ENCODE results near the gene EHD4.

EHD4 gene

DNA sequence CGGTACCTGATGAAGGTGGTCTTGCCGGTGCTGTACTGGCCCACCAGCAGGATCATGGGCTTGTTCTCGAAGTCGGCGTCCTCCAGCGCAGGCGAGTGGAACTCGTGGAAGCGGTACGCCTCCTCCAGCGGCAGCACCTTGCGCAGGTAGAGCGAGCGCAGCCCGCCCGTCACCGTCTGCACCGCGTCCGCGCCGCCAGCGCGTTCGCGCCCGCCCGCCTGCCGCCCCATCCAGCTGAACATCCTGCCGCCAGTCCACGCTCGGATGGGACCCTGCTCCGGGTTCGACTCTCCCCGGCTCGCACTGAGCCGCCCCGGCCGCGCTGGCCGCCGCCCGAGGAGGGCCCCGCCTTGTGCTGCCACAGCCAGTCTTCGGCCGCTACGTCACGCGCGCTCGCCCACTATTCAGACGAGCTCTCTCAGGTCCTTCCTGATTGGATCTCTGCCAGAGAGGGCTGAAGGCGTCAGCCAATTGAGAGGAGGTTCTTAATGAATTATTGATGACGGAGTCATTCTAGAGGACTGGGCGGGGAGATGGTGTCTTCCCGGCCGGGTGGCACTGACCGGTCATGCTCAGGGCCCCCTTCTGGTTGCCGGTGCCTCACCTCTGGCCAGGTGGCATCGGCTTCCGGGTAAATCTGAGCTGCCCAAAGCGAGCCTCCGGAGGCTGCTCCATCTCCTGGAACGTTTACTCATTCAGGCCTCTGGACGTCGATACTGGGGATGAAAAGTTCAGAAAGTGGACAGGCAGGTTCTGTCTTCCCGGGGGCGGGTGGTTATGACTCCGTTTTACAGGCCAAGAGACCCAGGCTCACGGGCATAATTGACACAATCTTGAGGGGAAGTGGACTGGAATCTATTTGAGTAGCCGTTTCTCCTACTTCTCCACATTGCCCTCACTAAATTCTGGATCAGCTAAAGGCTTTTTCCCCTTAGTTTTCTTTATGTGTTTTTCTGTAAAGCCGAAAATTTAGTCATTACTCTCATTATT lies at the start of gene EHD4:
EHD4 (minus strand) TSS at position 305 of the 990 bp plus-strand sequence; CDS start at position 242, 63 bp downstream.
- DNase-seq, result peak; percentile 41 to 97 (median 88)

GRCh38 chr15:42021593-42021992 lies 49.2 kb upstream of the EHD4 start:
- no peak for DNase-seq

GRCh38 chr15:42020713-42021273 lies 48.4 kb upstream of the EHD4 start, which contains the start of gene PLA2G4E:
PLA2G4E (minus strand) TSS chr15:42021042; CDS start chr15:42021030, 12 bp downstream.
- DNase-seq, result no peak

DNA sequence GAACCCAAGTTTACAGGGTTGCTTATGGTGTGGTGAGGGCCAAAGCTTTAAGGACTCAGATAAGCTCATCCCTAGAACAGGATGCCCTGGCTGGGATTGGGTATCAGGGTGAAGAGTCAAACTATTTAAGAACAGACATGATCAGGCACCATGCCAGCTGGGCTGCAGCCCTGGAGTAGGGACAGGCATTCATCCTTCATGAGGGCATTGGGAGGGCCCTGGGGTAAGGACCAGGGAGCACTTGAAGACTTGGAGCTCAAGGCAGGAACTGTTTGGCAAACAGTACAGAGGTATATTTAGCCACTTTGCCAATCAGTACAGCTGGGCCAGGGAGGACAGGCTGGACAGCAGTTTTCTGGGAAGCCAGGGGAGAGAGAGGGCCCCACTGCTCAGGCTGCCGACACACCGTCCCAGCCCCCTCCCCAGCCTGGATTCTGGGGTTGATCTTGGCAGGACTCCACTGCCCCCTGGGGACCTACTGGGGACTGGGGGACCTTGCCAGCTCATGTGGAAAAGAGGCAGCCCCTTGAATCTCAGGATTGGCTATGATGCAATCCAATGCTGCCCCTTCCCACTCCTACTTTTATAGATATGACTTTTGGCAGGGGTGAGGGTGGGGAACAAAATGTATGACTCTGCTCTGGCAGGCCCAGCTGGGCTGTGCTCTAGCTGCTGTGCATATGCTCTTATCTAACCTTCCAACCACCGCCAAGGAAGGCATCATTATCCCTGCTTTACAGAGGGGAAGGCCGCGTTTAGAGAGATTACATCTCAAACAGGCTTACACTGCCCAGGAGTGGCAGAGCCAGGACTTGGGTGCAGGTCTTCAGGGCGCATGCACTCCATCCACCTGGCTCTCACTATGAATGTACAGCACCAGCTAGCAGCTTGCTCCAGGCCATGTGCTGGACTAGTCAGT lies 46.2 kb upstream of the EHD4 start:
- no peak for DNase-seq

- no peak for DNase-seq
These were observed 44.6 kb upstream of the EHD4 start for GRCh38 chr15:42016971-42017370.

DNA sequence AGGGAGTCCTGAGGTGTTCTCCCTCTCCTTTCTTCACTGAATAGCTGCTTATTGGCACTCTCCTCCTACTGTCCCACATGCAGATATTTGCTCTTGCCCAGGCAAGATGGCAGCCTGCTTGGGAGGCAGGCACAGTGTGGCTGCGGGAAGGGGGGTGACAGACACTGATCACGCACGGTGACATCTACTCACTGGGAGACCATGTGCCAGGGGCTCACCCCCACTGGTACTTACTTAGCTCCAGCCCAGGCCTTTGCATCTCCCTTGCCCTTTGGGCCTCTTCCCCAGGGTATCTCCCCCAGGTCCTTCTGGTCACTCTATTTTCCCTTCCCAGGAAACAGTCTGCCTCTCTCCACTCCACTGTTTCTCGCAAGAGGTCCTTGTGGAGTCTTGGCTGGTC lies 42.0 kb upstream of the EHD4 start:
- DNase-seq, result no peak

DNA sequence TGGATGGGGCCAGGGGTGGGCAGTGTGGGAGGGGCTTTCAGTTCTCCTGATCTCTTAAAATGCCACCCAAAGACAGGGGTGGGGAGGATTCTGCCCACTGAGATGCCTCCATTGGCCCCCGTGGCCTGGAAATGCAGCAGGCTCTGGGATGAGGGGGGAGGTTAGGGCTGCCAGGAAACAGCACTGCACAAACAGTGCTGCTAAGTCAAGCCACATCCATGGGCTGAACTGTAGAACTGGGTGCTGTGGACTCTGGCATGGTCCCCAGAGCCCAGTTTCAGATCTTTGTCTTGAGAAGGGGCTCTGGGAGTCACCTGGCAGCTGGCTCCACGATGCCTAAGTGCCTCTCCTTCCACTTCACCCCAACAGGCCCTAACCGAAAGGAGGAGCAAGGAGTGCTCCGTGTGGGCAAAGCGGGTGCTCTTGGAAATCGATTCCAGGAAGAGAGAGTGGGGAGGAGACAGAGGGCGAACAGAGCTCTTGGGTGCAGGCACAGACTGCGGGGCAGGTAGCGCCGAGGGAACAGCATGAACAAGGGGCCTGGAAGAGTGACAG lies 40.6 kb upstream of the EHD4 start:
- no peak for DNase-seq

DNA sequence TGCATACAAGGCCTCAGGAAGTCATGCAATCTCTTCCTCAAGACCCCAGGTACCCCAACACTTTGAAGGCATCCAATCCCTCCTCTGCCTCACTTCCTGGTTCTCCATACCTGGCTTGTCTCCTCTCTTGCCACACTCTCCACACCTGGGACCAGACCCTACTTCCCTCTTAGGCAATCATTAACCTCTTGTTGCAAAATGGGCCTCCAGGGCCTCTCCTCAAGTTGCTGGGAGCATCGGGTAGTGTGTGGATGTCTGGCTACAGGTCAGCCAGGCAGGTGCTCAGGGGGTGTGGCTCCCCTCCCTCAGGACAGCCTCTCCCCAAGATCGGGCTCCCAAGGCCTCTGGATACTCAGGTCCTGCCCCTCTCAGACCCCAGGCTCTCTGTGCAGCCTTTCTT lies 39.9 kb upstream of the EHD4 start:
- no peak for DNase-seq

- DNase-seq, result no peak
These were observed 38.7 kb upstream of the EHD4 start for GRCh38 chr15:42011074-42011473.

DNA sequence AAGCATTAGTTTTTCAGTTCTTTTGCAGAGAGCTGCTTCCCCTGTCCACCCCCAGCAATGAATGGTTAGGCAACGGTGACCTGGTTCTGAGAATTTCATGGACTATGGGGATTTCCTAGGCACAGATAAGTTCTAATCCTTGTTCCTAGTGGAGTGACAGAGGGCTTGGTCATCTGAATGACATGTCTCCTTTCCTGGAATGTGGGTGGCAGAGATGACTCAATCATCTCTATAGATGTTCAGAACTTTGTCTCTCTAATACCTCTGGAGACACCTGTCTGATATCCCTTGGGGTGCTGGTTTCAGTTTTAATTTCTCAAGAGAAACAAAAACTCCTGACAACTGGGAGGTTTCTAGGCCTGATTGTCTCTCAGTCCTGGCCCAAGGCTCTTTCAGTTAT lies 38.1 kb upstream of the EHD4 start:
- DNase-seq, result no peak

DNA sequence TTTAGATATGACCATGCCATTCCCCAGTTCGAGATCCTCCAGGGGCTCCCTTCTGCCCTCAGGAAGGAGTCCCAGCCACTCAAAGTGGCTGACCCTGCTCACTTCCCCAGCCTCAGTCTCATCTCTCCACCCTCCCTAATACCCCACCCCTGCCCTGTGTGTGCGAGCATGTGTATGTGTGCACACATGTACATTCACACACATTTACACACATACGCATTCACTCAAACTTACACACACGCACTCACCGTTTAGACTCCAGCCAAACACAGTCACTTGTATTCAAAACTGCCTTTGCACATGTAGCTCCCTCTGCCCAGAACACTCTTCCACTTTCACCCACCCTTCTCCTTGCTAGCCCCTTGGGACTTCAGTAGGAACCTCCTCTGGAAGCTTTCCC lies 37.1 kb upstream of the EHD4 start:
- no peak for DNase-seq

DNA sequence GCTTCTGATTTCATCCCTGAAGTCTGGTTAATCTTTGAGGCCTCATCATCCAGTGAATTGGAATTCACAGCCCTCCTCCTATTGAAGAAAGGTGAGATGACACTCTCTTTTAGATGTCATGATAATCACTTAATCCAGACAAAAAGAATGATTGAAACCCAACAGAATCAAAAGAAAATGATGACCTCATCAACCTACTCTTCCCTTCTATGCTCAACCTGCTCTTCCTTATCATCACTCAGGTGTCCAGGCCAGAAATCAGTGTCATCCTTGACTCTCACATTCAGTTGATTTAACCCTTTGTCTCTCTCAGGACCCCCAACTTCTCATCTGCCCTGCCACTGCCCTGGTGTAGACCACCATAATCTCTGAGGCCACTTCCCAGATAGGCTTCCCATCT lies 36.7 kb upstream of the EHD4 start:
- DNase-seq, result no peak

GRCh38 chr15:42007386-42007785 lies 35.0 kb upstream of the EHD4 start:
- no peak for DNase-seq

DNA sequence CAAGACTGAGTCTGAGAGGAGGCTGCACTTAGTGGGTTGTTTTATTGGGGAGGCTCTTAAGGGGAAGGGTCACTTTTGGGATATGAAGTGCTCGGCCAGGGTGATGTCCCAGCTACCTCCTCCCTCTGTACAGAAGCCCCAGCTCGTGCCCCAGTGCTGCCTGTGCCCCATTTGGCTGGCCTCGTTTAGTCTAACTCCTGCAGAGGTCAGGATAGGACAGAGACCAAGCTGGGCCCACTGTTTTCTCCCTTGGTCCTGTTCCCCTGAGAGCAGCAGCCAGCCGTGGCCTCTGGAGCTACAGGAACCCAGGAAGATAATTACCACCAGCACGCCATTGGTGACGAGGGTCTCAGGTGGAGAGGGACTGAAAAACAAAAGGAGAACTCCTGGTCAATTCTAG lies 30.0 kb upstream of the EHD4 start:
- DNase-seq, result no peak

DNA sequence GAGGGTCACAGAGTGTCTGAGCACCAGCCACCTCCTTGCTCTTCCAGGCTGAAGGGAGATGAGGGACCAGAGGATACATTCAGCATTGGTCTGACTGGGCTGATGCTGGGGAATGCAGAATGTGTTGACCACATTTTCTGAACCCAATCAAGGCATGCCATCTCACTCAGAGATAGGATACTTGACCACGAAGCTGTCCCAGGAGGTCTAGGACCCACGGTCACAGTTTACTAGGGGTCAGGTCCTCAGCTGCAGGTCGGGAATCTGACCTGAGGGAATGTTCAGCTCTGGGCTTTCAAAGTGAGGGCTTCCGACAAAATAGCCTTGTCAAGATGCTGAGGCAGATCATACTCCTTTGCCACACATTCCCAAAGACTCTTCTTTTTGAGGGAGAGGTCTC lies 28.9 kb upstream of the EHD4 start:
- DNase-seq, result no peak

DNA sequence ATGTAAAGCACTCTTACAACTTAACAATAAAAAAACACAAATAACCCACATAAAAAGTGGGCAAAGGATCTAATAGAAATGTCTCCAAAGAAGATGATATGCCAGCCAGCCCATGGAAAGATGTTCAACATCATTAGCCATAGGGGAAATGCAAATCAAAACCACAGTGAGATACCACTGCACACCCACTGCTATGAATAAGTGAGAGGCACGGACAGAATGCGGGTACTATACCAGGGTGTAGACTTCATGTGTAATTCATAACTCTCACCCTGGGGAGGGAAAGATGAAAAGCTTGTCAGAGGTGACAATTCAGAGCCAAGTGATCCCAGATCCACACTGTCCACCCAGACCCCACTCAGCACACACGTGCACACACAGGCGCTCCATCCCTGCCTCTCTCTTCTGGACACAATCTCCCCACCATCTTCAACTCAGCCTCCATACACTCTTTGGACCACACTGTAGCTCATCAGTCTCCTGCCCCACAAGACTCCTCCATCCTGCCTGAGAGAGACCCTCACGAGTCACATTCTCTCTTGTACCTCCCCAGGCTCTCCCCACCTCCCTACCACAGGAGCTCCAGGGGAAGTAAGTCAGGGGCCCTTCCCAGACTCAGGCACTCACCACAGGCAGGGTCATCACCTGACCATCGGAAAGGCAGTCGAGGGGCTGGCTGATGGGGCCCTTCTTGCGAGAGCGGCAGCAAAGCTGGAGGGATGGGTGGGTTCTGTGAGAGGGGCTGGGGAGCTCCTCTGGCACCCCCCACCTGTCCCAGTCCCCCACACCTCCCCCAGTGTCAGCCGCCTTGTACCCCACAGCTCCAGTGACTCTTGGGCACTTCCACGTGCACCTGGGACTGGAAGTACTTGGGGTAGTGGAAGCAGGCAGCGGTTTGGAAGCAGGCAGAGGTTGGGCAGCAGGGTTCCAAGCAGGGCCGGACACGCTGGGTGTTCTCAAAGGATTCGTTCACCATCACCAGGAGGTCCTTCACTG lies 27.2 kb upstream of the EHD4 start:
- no peak for DNase-seq

DNA sequence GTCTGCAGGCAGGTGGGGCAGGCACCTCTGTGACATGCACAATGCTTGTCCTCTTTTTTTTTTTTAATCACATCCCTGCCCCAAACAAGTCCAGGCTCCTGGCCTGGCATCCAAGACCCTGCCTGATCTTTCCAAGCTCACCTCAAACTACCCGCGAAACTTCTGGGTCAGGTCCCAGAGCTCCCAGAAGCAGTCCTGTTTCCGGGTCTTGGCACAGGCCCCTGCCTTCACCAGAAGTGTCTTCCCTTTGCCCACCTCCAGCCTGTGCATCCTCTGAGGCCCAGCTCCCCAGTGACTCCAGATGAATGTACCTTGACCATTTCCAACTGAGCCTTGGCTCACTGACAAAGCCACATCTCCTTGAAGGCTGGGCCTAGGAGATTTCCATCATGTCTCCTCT lies 25.5 kb upstream of the EHD4 start:
- DNase-seq, result no peak

DNA sequence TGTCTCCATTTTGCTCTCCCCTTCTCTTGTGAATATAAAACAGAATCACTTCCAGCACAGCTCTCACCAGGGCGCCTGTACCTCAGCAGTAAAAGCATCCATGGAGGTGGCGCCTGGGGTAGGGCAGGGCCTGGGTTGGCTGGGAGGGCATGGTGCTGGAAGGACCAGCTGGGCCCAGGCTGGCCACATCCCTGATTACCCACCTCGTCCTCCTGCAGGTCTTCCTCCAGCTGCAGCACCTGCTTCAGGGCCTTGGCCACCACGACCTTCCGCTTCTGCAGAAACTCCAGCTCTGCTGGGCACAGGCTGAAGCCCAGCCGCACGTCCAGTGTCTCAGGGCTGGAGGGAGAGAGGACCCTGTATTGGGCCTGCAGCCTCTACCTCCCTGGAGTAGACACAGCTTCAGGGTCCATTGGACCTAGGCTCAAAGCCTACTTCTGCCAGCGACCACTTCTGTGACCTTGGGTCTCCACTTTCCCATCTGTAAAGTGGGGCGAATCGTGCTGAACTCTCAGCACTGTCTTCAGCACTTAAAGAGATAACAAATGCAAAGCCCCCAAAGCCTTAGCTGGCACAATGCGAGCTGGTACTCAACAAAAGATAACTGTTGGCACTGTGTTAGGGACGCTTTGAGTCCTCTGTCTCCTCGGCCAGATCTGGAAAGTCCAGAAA lies 24.7 kb upstream of the EHD4 start:
- DNase-seq, result no peak

DNA sequence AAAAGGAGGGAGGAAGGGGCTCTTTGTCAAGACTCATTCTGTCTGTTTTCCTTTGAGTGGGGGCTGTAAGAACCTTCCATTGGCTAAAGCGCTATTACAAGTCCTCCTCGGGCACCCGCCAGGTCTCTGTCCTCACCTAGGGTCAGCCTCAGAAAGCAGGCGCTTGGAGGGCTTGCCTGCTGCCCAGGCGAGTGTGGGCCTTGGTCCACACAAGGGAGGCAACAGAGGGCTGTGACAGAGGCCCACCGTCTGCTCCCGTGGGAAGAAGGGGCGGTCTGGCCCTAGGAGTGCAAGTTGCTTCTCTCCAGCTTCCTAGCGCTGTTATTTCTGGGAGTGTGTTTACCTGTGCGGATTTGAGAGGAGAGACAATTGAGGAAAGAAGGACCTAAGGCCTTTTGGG lies 24.0 kb upstream of the EHD4 start:
- no peak for DNase-seq

GRCh38 chr15:41995476-41995855 lies 23.1 kb upstream of the EHD4 start:
- no peak for DNase-seq
